ENCODE results near the gene USP49.

- TF ChIP-seq, protein P1, sequence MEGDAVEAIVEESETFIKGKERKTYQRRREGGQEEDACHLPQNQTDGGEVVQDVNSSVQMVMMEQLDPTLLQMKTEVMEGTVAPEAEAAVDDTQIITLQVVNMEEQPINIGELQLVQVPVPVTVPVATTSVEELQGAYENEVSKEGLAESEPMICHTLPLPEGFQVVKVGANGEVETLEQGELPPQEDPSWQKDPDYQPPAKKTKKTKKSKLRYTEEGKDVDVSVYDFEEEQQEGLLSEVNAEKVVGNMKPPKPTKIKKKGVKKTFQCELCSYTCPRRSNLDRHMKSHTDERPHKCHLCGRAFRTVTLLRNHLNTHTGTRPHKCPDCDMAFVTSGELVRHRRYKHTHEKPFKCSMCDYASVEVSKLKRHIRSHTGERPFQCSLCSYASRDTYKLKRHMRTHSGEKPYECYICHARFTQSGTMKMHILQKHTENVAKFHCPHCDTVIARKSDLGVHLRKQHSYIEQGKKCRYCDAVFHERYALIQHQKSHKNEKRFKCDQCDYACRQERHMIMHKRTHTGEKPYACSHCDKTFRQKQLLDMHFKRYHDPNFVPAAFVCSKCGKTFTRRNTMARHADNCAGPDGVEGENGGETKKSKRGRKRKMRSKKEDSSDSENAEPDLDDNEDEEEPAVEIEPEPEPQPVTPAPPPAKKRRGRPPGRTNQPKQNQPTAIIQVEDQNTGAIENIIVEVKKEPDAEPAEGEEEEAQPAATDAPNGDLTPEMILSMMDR (IDR thresholded peaks at IDR 0.05; ENCODE audit: borderline replicate concordance, extremely low read depth, low read length, poor library complexity, severe bottlenecking) = no peak
- no peak for TF ChIP-seq EZH2 (IDR thresholded peaks at IDR 0.05; ENCODE audit: borderline replicate concordance, low read depth, low read length, severe bottlenecking)
These were observed 81.2 kb downstream of the USP49 start for GRCh38 chr6:41813956-41814355.

All from DND-41 (cell line).